ENCODE data around the gene POLR3K.

Gene POLR3K

GRCh38 chr16:74051-74746 is 20.8 kb upstream of the POLR3K start:
- no peak for TF ChIP-seq CTCF (IDR thresholded peaks at IDR 0.05)
- Histone ChIP-seq H3K27me3 (peaks cover 84% of the 10 kb centered on the region), H3K4me3 (ENCODE audit: low read depth in 1 of 2, low read length in 1 of 2) (no peak overlapping the region), H3K4me1 (ENCODE audit: control insufficient read depth in 1 of 2, insufficient read depth in 1 of 2, low read depth in 1 of 2, low read length in 1 of 2) (peaks cover 25 to 36% of the 10 kb centered on the region in 2 experiments), H3K9me3 (no peaks in the 10 kb centered on the region), H3K36me3 (no peaks in the 10 kb centered on the region), H3K27ac (no peak overlapping the region)

GRCh38 chr16:72561-73548 is 19.4 kb upstream of the POLR3K start, which contains the start of gene RHBDF1:
TSS of gene RHBDF1 (minus strand) at chr16:72631. CDS start at chr16:65015, 7,616 bp downstream.
- no peak for TF ChIP-seq CTCF (IDR thresholded peaks at IDR 0.05)
- peaks cover 16 to 29% of the 10 kb centered on the region in 2 experiments for H3K4me1 ChIP-seq (ENCODE audit: control insufficient read depth in 1 of 2, insufficient read depth in 1 of 2, low read depth in 1 of 2, low read length in 1 of 2)
- H3K4me3 ChIP-seq (ENCODE audit: low read depth in 1 of 2, low read length in 1 of 2) = no peak within 1 kb of the TSS
- H3K9me3 ChIP-seq = no peaks in the 10 kb centered on the region
- H3K36me3 ChIP-seq = no peaks in the 10 kb centered on the region
- H3K27ac ChIP-seq = no peak within 1 kb of the TSS
- peaks cover 95% of the 10 kb centered on the region for H3K27me3 ChIP-seq

- H3K4me1 ChIP-seq (ENCODE audit: control insufficient read depth in 1 of 2, insufficient read depth in 1 of 2, low read depth in 1 of 2, low read length in 1 of 2) = peaks cover 7 to 18% of the 10 kb centered on the region in 2 experiments
- no peaks in the 10 kb centered on the region for H3K36me3 ChIP-seq
- H3K27ac ChIP-seq = no peak overlapping the region
- TF ChIP-seq CTCF (IDR thresholded peaks at IDR 0.05) = no peak
- no peaks in the 10 kb centered on the region for H3K9me3 ChIP-seq
- H3K27me3 ChIP-seq = peaks cover 94% of the 10 kb centered on the region
- H3K4me3 ChIP-seq (ENCODE audit: low read depth in 1 of 2, low read length in 1 of 2) = no peak overlapping the region
Measured at GRCh38 chr16:71540-72401, 18.4 kb upstream of the POLR3K start.

GRCh38 chr16:71210-71539 is 17.8 kb upstream of the POLR3K start:
- no peaks in the 10 kb centered on the region for H3K9me3 ChIP-seq
- no peaks in the 10 kb centered on the region for H3K36me3 ChIP-seq
- peaks cover 94% of the 10 kb centered on the region for H3K27me3 ChIP-seq
- peaks cover under 1 to 12% of the 10 kb centered on the region in 2 experiments for H3K4me1 ChIP-seq (ENCODE audit: control insufficient read depth in 1 of 2, insufficient read depth in 1 of 2, low read depth in 1 of 2, low read length in 1 of 2)
- TF ChIP-seq CTCF (IDR thresholded peaks at IDR 0.05) = no peak
- no peak overlapping the region for H3K27ac ChIP-seq
- H3K4me3 ChIP-seq (ENCODE audit: low read depth in 1 of 2, low read length in 1 of 2) = no peak overlapping the region

- Histone ChIP-seq H3K27ac (no peak overlapping the region), H3K4me3 (ENCODE audit: low read depth in 1 of 2, low read length in 1 of 2) (no peak overlapping the region), H3K27me3 (peaks cover 79% of the 10 kb centered on the region), H3K4me1 (ENCODE audit: control insufficient read depth in 1 of 2, insufficient read depth in 1 of 2, low read depth in 1 of 2, low read length in 1 of 2) (peaks cover 0 to 11% of the 10 kb centered on the region in 2 experiments), H3K9me3 (no peaks in the 10 kb centered on the region), H3K36me3 (no peaks in the 10 kb centered on the region)
- no peak for TF ChIP-seq CTCF (IDR thresholded peaks at IDR 0.05)
Measured at GRCh38 chr16:69181-69580, 15.8 kb upstream of the POLR3K start.
